ENCODE results near the gene MVB12B.
A peak's percentile ranks its signal among the peaks of the same experiment; 100 is the strongest.
"Not testable (repeated sequence)": the region's sequence is repeated elsewhere in the genome, so short reads cannot be mapped to it uniquely, and the experiment has no call there.

The MVB12B gene

GRCh38 chr9:126477432-126477831, 150.8 kb downstream of the MVB12B start:
- not testable (repeated sequence) for DNase-seq

- DNase-seq, result no peak
Observed at GRCh38 chr9:126478216-126478981, 151.8 kb downstream of the MVB12B start.

- DNase-seq, result no peak
Observed at GRCh38 chr9:126479515-126479914, 152.9 kb downstream of the MVB12B start.

GRCh38 chr9:126480813-126481212, 154.2 kb downstream of the MVB12B start:
- no peak for DNase-seq

- no peak for DNase-seq
Observed at GRCh38 chr9:126481862-126482261, 155.2 kb downstream of the MVB12B start.

GRCh38 chr9:126482361-126483044, 155.9 kb downstream of the MVB12B start:
- no peak for DNase-seq

- no peak for DNase-seq
Observed at GRCh38 chr9:126483468-126484073, 156.9 kb downstream of the MVB12B start.

GRCh38 chr9:126485662-126486061, 159.0 kb downstream of the MVB12B start:
- no peak for DNase-seq

- DNase-seq, result no peak
Observed at GRCh38 chr9:126486276-126486675, 159.6 kb downstream of the MVB12B start.

- DNase-seq, result no peak
Observed at GRCh38 chr9:126487856-126488255, 161.2 kb downstream of the MVB12B start.

- no peak for DNase-seq
Observed at GRCh38 chr9:126488310-126488709, 161.7 kb downstream of the MVB12B start.

- no peak for DNase-seq
Observed at GRCh38 chr9:126488881-126489404, 162.3 kb downstream of the MVB12B start.

- DNase-seq, result no peak
Observed at GRCh38 chr9:126489581-126490213, 163.1 kb downstream of the MVB12B start.

- peak; percentile 52 for DNase-seq
Observed at GRCh38 chr9:126490214-126490631, 163.6 kb downstream of the MVB12B start.

- DNase-seq, result peak; percentile 49
Observed at GRCh38 chr9:126490871-126491567, 164.4 kb downstream of the MVB12B start.

- DNase-seq, result no peak
Observed at GRCh38 chr9:126491568-126491879, 164.9 kb downstream of the MVB12B start.

- DNase-seq, result no peak
Observed at GRCh38 chr9:126491949-126492348, 165.3 kb downstream of the MVB12B start.

GRCh38 chr9:126494264-126494663, 167.6 kb downstream of the MVB12B start:
- no peak for DNase-seq

GRCh38 chr9:126494746-126495145, 168.1 kb downstream of the MVB12B start:
- DNase-seq, result no peak

GRCh38 chr9:126495411-126496180, 169.0 kb downstream of the MVB12B start:
- DNase-seq, result no peak

- no peak for DNase-seq
Observed at GRCh38 chr9:126496181-126496576, 169.6 kb downstream of the MVB12B start.
